Endothelial cell of umbilical vein (primary cell): ENCODE measurements around the gene SOX9. TPM values are rescaled to one million over a fixed set of nuclear protein-coding genes. Genes with fewer than 3 reads are reported as not detected.

Experiments
- BruUV-seq: library from RNA; stranded (reverse); fragments of 400-500 nt; replicated peaks from 2 replicates; lab custom pipeline; 2021; lab: Mats Ljungman, UMichigan
- CTCF ChIA-PET: fragments of 300-600, 350-600 bp; sonication (Branson Sonifier 250); formaldehyde crosslinking; loops from one replicate; lab custom pipeline; 2021; ENCODE audit warnings: antibody characterized with exemption, inconsistent platforms; lab: Charles Lee
- POLR2A ChIA-PET: fragments of 300-600, 350-600 bp; sonication (Branson Sonifier 250); formaldehyde crosslinking; loops from one replicate; lab custom pipeline; 2021; ENCODE audit warnings: antibody characterized with exemption, inconsistent platforms; lab: Charles Lee
- DNase-seq: peaks from one replicate; pipeline ENCODE4 v3.0.0-alpha.2; 2011; ENCODE audit warnings: low read depth, low spot score
- FAIRE-seq: peaks from 2 replicates; lab custom pipeline; 2011; peaks lifted over from hg19 to GRCh38; lab: Jason Lieb, UNC
- H2AFZ ChIP-seq: 2 replicates; pipeline ENCODE4 v1.6.0; 2012; ENCODE audit warnings: low read depth, low read length, control low read depth, inconsistent platforms
- H3K27ac ChIP-seq: 2 replicates; pipeline ENCODE4 v1.5.1; 2011; ENCODE audit warnings: low read depth, mild to moderate bottlenecking, control low read depth, low read length, moderate library complexity; ENCODE audit not compliant: insufficient read depth
- H3K27me3 ChIP-seq, 2 experiments: 2 replicates each; pipeline versions ENCODE4 v1.6.0 to v1.6.1; 2011; ENCODE audit warnings: low read length in 2 of 2, mixed read lengths in 1 of 2; ENCODE audit not compliant: control insufficient read depth in 2 of 2, insufficient read depth in 2 of 2
- H3K36me3 ChIP-seq, 2 experiments: 2 replicates in 1 of 2; 3 replicates in 1 of 2; pipeline ENCODE4 v1.5.1; 2011; ENCODE audit warnings: low read length in 2 of 2, mild to moderate bottlenecking in 1 of 2, moderate library complexity in 1 of 2; ENCODE audit not compliant: control insufficient read depth in 2 of 2, insufficient read depth in 2 of 2; ENCODE audit errors: extremely low read depth in 1 of 2
- H3K4me1 ChIP-seq: 3 replicates; pipeline ENCODE4 v1.5.1; 2011; ENCODE audit warnings: mild to moderate bottlenecking, low read length; ENCODE audit not compliant: control insufficient read depth, insufficient read depth; ENCODE audit errors: extremely low read depth
- H3K4me2 ChIP-seq: 2 replicates; pipeline ENCODE4 v1.6.1; 2011; ENCODE audit warnings: low read length, control low read depth, mixed read lengths; ENCODE audit not compliant: insufficient read depth
- H3K4me3 ChIP-seq, 3 experiments: fragments of 200-600 bp in 1 of 3; sonication (generic), shearing (Covaris generic) in 1 of 3; replicated peaks in 1 of 3; 2 replicates each; pipeline ENCODE4 v1.5.1; 2011 to 2016; ENCODE audit warnings: control low read depth in 3 of 3, low read length in 3 of 3, mild to moderate bottlenecking in 2 of 3, inconsistent platforms in 1 of 3, low read depth in 1 of 3, moderate library complexity in 1 of 3; ENCODE audit not compliant: insufficient read depth in 1 of 3
- H3K79me2 ChIP-seq: 2 replicates; pipeline ENCODE4 v1.6.0; 2012; ENCODE audit warnings: low read length, inconsistent platforms; ENCODE audit not compliant: control insufficient read depth, insufficient read depth
- H3K9ac ChIP-seq: replicated peaks from 2 replicates; pipeline ENCODE3; 2011; ENCODE audit warnings: low read length, control low read depth; ENCODE audit not compliant: insufficient read depth; ENCODE audit errors: extremely low read depth
- H3K9me1 ChIP-seq: replicated peaks from 3 replicates; pipeline ENCODE4 v1.6.0; 2011; ENCODE audit warnings: mild to moderate bottlenecking, low read length; ENCODE audit not compliant: control insufficient read depth, insufficient read depth; ENCODE audit errors: extremely low read depth
- H3K9me3 ChIP-seq: replicated peaks from 2 replicates; pipeline ENCODE4 v1.5.1; 2012; ENCODE audit warnings: low read length, inconsistent platforms; ENCODE audit not compliant: control insufficient read depth, insufficient read depth
- H4K20me1 ChIP-seq: replicated peaks from 2 replicates; pipeline ENCODE3; 2011; ENCODE audit warnings: mild to moderate bottlenecking, low read length; ENCODE audit not compliant: control insufficient read depth, insufficient read depth; ENCODE audit errors: extremely low read depth
- CTCF ChIP-seq, 2 donors: IDR thresholded peaks; 1 replicate in 1 of 2; 2 replicates in 1 of 2; pipeline ENCODE4 v1.5.1; 2011; ENCODE audit warnings: low read length in 2 of 2, mild to moderate bottlenecking in 2 of 2, moderate library complexity in 2 of 2, control low read depth in 1 of 2, inconsistent platforms in 1 of 2, low read depth in 1 of 2; ENCODE audit not compliant: insufficient read depth in 1 of 2; ENCODE audit errors: extremely low read depth in 1 of 2
- EZH2 ChIP-seq: IDR thresholded peaks from 2 replicates; pipeline ENCODE4 v1.6.1; 2012; ENCODE audit warnings: borderline replicate concordance, low read depth, mild to moderate bottlenecking, moderate library complexity, low read length, inconsistent platforms; ENCODE audit not compliant: severe bottlenecking
- FOS ChIP-seq: IDR thresholded peaks from 2 replicates; pipeline ENCODE4 v1.6.1; 2011; ENCODE audit warnings: mild to moderate bottlenecking, low read length, moderate library complexity, borderline replicate concordance; ENCODE audit not compliant: insufficient read depth
- GATA2 ChIP-seq: IDR thresholded peaks from 2 replicates; pipeline ENCODE4 v1.7.0; 2011; ENCODE audit warnings: low read depth, mild to moderate bottlenecking, moderate library complexity, mixed read lengths, low read length; ENCODE audit not compliant: insufficient read length, insufficient read depth
- JUN ChIP-seq: IDR thresholded peaks from 2 replicates; pipeline ENCODE4 v1.6.1; 2011; ENCODE audit warnings: borderline replicate concordance, low read depth; ENCODE audit not compliant: insufficient read length, insufficient read depth
- MAX ChIP-seq: IDR thresholded peaks from 2 replicates; pipeline ENCODE4 v1.6.1; 2011; ENCODE audit not compliant: insufficient read depth, insufficient read length
- MYC ChIP-seq: IDR thresholded peaks from one replicate; pipeline ENCODE4 v1.6.1; 2011; ENCODE audit warnings: mild to moderate bottlenecking, low read depth, low read length
- POLR2A ChIP-seq: IDR thresholded peaks from 2 replicates; pipeline ENCODE4 v1.6.1; 2012; ENCODE audit warnings: low read depth, mild to moderate bottlenecking, control low read depth, low read length
- POLR2AphosphoS5 ChIP-seq: IDR thresholded peaks from 2 replicates; pipeline ENCODE4 v1.6.1; 2012; ENCODE audit warnings: low read depth, mild to moderate bottlenecking, control low read depth, low read length, moderate library complexity; ENCODE audit not compliant: insufficient read depth
- dilution Hi-C: fragments of 300-500 bp; cut with MboI; formaldehyde crosslinking; loops from one replicate; pipeline ENCODE4 v1.15.0; 2019; ENCODE audit warnings: low sequenced_read_pairs; ENCODE audit not compliant: extremely low pct_ligation_motif_present
- intact Hi-C: fragments of 100-400 bp; cut with micrococcal nuclease; formaldehyde crosslinking; loops from one replicate; pipeline ENCODE4 v1.10.0; 2022
- polyA plus RNA-seq, 4 experiments: library from polyadenylated mRNA; depleted of rRNA in 3 of 4; stranded (reverse) in 3 of 4; unstranded in 1 of 4; fragments of >200 nt; gene quantifications; 2 replicates each; pipeline versions ENCODE4 v1.2.1 to v1.2.3, GENCODE V29; 2011 to 2012; ENCODE audit warnings: missing spikeins in 1 of 4
- total RNA-seq: library from RNA; stranded (reverse); gene quantifications from 2 replicates; pipeline ENCODE4 v1.2.3, GENCODE V29; 2021

SOX9 gene
- total and polyA plus RNA-seq, 2 donors (not counting 3 experiments of a cell fraction or from before 2014, with no cell fraction given), result not detected

GRCh38 chr17:72158895-72159885 is 38.4 kb downstream of the SOX9 start:
- POLR2A ChIA-PET, result no interaction called here
- no peaks in the 10 kb centered on the region for H3K27me3 ChIP-seq
- FAIRE-seq (no peak), DNase-seq (no peak)
- intact Hi-C loops (no loop called here), dilution Hi-C loops (no loop called here)
- no TSS peak for BruUV-seq
- no peak overlapping the region for H3K9ac ChIP-seq
- TF ChIP-seq JUN, result no peak
- no peak for TF ChIP-seq POLR2AphosphoS5
- TF ChIP-seq CTCF (IDR thresholded peaks at IDR 0.05; ENCODE audit: extremely low read depth in 1 of 2, insufficient read depth in 1 of 2, low read depth in 1 of 2, low read length in 2 of 2), result no peak
- TF ChIP-seq EZH2, result no peak
- no peak for TF ChIP-seq FOS
- no peak for TF ChIP-seq GATA2
- TF ChIP-seq MYC, result no peak
- TF ChIP-seq POLR2A, result no peak
- no peak for TF ChIP-seq MAX
- CTCF ChIA-PET, result no interaction called here
- H3K79me2 ChIP-seq, result no peaks in the 10 kb centered on the region
- no peak overlapping the region for H3K4me3 ChIP-seq
- no peak overlapping the region for H3K4me2 ChIP-seq
- peaks cover 2% of the 10 kb centered on the region for H3K9me3 ChIP-seq
- H2AFZ ChIP-seq, result no peak overlapping the region
- H3K9me1 ChIP-seq, result no peaks in the 10 kb centered on the region
- no peak overlapping the region for H3K27ac ChIP-seq
- no peaks in the 10 kb centered on the region for H3K4me1 ChIP-seq
- no peaks in the 10 kb centered on the region for H3K36me3 ChIP-seq
- H4K20me1 ChIP-seq, result no peaks in the 10 kb centered on the region
